NT2/D1 (cell line): ENCODE data around the gene CFAP107.

Experiments used
- SUZ12 ChIP-seq: IDR thresholded peaks from 2 replicates; pipeline ENCODE4 v1.6.1; 2011; ENCODE audit not compliant: insufficient read length, insufficient read depth; ENCODE audit errors: extremely low read depth
- YY1 ChIP-seq: IDR thresholded peaks from 2 replicates; pipeline ENCODE4 v1.6.1; 2011; ENCODE audit not compliant: insufficient read length, insufficient read depth
- ZNF274 ChIP-seq: IDR thresholded peaks from 2 replicates; pipeline ENCODE4 v1.6.1; 2011; ENCODE audit warnings: mild to moderate bottlenecking, low read depth, low read length

DNA sequence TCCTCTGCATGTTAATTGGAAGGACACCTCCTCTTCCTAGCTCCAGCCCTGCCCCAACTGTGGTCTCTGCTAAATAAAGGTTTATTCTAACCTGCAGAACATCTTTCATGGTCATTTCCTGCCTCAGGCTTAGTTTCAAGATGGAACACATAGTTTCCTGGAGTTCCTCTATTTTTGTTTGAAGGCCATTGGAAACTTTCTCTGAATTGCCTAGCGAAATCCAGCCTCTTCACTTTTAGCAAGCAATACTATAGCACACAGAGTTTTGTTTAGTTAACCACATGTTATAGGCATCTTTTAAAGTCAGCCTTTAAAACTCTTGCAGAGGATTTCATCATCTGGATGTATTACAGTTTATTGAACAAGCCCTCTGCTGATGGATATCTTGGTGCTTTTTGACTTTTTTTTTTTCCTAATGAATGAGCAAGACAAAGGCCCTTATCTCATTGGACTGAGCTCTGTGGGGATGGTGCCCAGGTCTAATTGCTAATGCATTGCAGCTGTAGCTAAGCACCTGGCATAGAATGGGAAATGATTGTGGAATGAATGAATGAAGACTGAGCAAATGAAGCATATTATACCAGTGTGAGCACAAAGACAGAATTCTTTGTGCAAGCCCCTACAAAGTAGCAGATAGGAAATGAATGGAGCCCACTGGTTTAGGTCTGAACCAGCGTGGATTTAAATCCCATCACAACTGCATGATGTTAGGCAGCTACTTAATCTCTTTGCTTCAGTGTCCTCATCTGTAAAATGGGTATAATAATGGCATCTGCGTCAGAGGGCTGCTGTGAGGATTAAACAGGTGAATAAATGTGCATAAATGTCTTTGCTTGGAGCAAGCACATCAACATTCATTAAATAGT is 641 bp upstream of the CFAP107 start:
- no peak for TF ChIP-seq SUZ12
- no peak for TF ChIP-seq YY1
- TF ChIP-seq ZNF274, result no peak
